Lung (tissue), 12 donors: ENCODE data around the gene THAP3. TPM values are rescaled to one million over a fixed set of nuclear protein-coding genes. Genes with fewer than 3 reads are reported as not detected.
A peak's percentile ranks its signal among the peaks of the same experiment; 100 is the strongest.

ENCODE experiments used
- ATAC-seq: fragments of 200-7000 bp; cut with Tn5 transposase; one replicate; pipeline ENCODE4 v1.9.1; 2020; ENCODE audit warnings: moderate number of reproducible peaks; ENCODE audit not compliant: insufficient read depth, low FRiP score
- DNase-seq, 3 donors: peaks; one replicate each; pipeline ENCODE4 v3.0.0-alpha.2; 2013 to 2017
- H3K27ac ChIP-seq, 2 donors: one replicate each; pipeline ENCODE4 v1.5.1; 2013; ENCODE audit warnings: mild to moderate bottlenecking in 2 of 2, moderate library complexity in 2 of 2, control low read depth in 1 of 2, inconsistent platforms in 1 of 2, low read depth in 1 of 2, low read length in 1 of 2
- H3K27me3 ChIP-seq, 3 donors: one replicate each; pipeline ENCODE4 v1.5.1; 2013; ENCODE audit warnings: low read length in 2 of 3; ENCODE audit not compliant: control insufficient read depth in 3 of 3, insufficient read depth in 3 of 3
- H3K36me3 ChIP-seq, 4 donors: one replicate each; pipeline ENCODE4 v1.5.1; 2013; ENCODE audit warnings: low read length in 4 of 4, mild to moderate bottlenecking in 1 of 4, moderate library complexity in 1 of 4; ENCODE audit not compliant: control insufficient read depth in 4 of 4, insufficient read depth in 4 of 4
- H3K4me1 ChIP-seq, 5 donors: one replicate each; pipeline ENCODE4 v1.5.1; 2013; ENCODE audit warnings: low read length in 5 of 5, mild to moderate bottlenecking in 2 of 5, moderate library complexity in 1 of 5; ENCODE audit not compliant: control insufficient read depth in 5 of 5, insufficient read depth in 5 of 5
- H3K4me3 ChIP-seq: one replicate; pipeline ENCODE4 v1.5.1; 2013; ENCODE audit warnings: mild to moderate bottlenecking, control low read depth, moderate library complexity
- H3K9ac ChIP-seq, 2 donors: one replicate each; pipeline ENCODE4 v1.5.1; 2013; ENCODE audit warnings: low read length in 2 of 2, control low read depth in 1 of 2; ENCODE audit not compliant: insufficient read depth in 1 of 2
- H3K9me3 ChIP-seq, 4 donors: one replicate each; pipeline ENCODE4 v1.5.1; 2013; ENCODE audit warnings: low read length in 3 of 4, mild to moderate bottlenecking in 1 of 4, moderate library complexity in 1 of 4; ENCODE audit not compliant: control insufficient read depth in 4 of 4, insufficient read depth in 3 of 4
- WGBS, 2 donors: extraction: QIAGEN DNeasy Blood & Tissue Kit; methylation state at CpG; one replicate each; pipeline ENCODE4 v1.1.7; 2013; 5-methylcytosine and 5-hydroxymethylcytosine counted together
- polyA plus RNA-seq, 2 donors: library from polyadenylated mRNA; stranded (reverse); fragments of 200-250 nt; gene quantifications; one replicate each; pipeline ENCODE4 v1.2.1, GENCODE V29; 2013
- total RNA-seq, 2 donors: library from RNA; depleted of rRNA in 1 of 2; stranded (reverse); fragments of >200 nt in 1 of 2; gene quantifications; one replicate each; pipeline ENCODE4 v1.2.1, GENCODE V29; 2014 to 2021
- TF ChIP-seq, protein P1 (sequence below): IDR thresholded peaks from 2 replicates; pipeline ENCODE4 v1.5.1; 2012; ENCODE audit warnings: mild to moderate bottlenecking; ENCODE audit errors: control extremely low read depth, extremely low read depth
- donor health status: control.
- donor health status: control.
- donor health status: Bipolar disorder and iron deficiency.
- donor health status: healthy.
- donor health status: DM: yes; HTN: yes; CAD: no.

The THAP3 gene
- total and polyA plus RNA-seq, 4 donors = 12.6 to 26.5 (median 20.8) TPM

DNA sequence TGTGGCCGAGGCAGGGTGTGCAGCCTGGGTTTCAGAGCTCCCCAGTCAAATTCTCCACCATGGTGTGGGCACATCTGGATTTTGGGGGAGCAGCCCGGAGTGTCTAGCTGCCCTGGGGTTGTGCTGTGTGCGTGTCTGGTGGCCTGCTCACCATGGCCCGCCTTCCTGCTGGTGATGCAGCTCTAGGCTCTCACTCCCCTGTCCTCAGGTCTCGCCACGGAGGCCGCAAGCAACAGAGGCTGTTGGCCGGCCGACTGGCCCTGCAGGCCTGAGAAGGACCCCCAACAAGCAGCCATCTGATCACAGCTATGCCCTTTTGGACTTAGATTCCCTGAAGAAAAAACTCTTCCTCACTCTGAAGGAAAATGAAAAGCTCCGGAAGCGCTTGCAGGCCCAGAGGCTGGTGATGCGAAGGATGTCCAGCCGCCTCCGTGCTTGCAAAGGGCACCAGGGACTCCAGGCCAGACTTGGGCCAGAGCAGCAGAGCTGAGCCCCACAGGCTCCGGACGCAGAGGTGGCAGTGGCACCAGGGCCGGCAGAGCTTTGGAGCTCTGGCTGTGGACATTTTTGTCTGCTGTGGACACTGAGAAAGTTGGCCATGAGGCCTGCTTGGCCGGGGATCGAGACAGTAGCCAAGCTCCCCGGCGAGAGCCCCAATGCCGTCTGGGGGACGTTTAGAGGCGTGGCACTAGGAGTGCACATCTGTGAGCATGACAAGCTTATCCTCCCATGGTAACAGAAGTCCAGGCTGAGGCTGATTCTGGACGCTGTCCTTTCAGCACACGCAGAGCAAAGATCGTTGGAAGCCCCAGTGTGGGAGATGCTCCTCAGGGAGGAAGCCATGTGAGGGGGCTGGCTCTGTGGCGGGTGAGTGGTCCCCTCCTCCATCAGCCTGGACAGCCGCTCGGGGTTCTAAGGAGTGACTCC, 8.2 kb downstream of the THAP3 start:
- H3K9me3 ChIP-seq = no peaks in the 10 kb centered on the region
- H3K36me3 ChIP-seq = peaks cover 9 to 65% (median 43%) of the 10 kb centered on the region in 4 donors
- ATAC-seq (no peak), DNase-seq (no peak)
- WGBS, 2 donors = 93 to 94% methylated on average over 30 of the region's 30 CpGs
- no peak overlapping the region for H3K9ac ChIP-seq
- no peak overlapping the region for H3K27ac ChIP-seq
- H3K27me3 ChIP-seq = no peaks in the 10 kb centered on the region
- TF ChIP-seq, protein P1, sequence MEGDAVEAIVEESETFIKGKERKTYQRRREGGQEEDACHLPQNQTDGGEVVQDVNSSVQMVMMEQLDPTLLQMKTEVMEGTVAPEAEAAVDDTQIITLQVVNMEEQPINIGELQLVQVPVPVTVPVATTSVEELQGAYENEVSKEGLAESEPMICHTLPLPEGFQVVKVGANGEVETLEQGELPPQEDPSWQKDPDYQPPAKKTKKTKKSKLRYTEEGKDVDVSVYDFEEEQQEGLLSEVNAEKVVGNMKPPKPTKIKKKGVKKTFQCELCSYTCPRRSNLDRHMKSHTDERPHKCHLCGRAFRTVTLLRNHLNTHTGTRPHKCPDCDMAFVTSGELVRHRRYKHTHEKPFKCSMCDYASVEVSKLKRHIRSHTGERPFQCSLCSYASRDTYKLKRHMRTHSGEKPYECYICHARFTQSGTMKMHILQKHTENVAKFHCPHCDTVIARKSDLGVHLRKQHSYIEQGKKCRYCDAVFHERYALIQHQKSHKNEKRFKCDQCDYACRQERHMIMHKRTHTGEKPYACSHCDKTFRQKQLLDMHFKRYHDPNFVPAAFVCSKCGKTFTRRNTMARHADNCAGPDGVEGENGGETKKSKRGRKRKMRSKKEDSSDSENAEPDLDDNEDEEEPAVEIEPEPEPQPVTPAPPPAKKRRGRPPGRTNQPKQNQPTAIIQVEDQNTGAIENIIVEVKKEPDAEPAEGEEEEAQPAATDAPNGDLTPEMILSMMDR = no peak
- no peak overlapping the region for H3K4me3 ChIP-seq
- H3K4me1 ChIP-seq = no peaks in the 10 kb centered on the region

DNA sequence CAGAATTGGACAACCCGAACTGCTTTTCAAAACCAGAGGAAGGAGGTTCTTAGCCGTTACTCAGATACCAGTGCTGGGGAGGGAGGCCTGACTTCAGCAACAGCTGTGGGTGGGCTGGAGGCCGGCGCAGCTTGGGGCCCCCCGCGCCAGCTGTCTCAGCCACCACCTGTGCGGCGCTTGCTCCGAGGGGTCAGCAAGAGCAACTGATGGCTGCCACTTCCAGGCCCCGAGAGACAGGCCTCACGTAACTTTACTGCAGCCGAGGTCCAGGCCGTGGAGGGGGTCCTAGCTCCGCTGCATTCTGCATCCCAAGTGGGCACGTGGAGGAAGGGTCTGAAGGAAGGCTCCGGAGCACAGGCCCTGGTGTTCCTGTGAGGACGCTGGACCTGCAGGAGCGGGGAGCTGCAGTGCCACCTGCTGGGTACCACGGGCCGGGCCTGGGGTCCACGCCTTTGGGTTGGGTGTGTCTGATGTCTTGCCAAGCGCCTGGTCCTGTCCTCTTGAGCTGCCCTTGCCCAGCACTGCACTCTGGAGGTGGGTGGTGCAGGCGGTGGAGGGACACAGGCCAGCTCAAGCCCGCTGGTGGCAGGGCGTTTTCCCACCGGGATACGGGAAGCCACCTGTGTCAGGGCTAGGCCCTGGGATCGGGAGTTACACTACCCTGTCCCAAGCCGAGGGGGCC, 9.8 kb downstream of the THAP3 start:
- no peaks in the 10 kb centered on the region for H3K27me3 ChIP-seq
- H3K9me3 ChIP-seq = no peaks in the 10 kb centered on the region
- WGBS, 2 donors = 68 to 77% methylated on average over 29 of the region's 29 CpGs
- DNase-seq (peak; percentile 29 to 57 (median 49)), ATAC-seq (peak; percentile 75)
- TF ChIP-seq, protein P1 = no peak
- peaks cover 0 to 5% (median 0%) of the 10 kb centered on the region in 5 donors for H3K4me1 ChIP-seq
- H3K4me3 ChIP-seq = no peak overlapping the region
- H3K27ac ChIP-seq = peak overlapping the region in 1 of 2 donors; percentile 17
- peaks cover 9 to 59% (median 43%) of the 10 kb centered on the region in 4 donors for H3K36me3 ChIP-seq
- no peak overlapping the region for H3K9ac ChIP-seq

DNA sequence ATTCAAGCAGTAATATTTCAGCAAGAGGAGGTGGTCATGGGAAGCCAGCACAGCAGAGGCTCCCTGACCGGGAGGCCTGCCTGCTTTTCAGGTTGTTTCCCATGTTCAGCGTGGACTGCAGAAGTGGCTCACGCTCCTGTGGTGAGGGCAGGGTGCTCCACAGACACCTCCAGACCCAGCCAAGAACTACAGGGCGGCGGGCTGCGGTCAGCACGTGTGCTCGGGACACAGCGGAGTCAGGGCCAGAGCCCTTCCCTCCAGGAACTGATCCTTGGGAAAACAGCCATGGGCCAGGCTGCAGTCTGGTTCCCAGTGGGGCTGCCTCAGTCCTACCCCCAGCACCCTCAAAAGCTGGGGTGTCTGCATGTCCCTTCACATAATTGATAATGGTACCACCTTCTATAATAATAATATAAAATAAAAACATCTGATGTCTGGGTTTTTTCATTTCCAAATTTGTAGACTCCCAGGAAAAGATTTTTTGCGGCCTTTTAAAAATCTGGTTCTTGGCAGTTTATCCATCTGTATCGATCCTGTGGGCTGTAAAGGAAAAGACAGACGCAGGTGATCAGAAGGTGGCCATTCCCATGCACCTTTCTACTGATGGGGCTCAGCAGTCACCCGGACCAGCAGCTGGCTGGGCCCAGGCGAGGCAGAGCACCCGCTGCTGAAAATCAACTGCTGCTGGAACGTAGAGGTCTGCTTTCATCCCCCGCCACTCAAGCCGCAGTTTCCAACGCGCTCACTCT, 10.7 kb downstream of the THAP3 start:
- DNase-seq = no peak
- 92 to 96% methylated on average over 20 of the region's 20 CpGs for WGBS, 2 donors
- Histone ChIP-seq H3K36me3 (peaks cover 9 to 51% (median 43%) of the 10 kb centered on the region in 4 donors), H3K9me3 (no peaks in the 10 kb centered on the region), H3K4me1 (peaks cover 0 to 5% (median 0%) of the 10 kb centered on the region in 5 donors), H3K9ac (no peak overlapping the region), H3K27me3 (no peaks in the 10 kb centered on the region), H3K4me3 (no peak overlapping the region), H3K27ac (no peak overlapping the region)
- TF ChIP-seq, protein P1 = no peak
- ATAC-seq = no peak
